ENCODE results near the gene WWTR1.

- TF ChIP-seq POLR2A (IDR thresholded peaks at IDR 0.05) = no peak
- TF ChIP-seq, protein P1, sequence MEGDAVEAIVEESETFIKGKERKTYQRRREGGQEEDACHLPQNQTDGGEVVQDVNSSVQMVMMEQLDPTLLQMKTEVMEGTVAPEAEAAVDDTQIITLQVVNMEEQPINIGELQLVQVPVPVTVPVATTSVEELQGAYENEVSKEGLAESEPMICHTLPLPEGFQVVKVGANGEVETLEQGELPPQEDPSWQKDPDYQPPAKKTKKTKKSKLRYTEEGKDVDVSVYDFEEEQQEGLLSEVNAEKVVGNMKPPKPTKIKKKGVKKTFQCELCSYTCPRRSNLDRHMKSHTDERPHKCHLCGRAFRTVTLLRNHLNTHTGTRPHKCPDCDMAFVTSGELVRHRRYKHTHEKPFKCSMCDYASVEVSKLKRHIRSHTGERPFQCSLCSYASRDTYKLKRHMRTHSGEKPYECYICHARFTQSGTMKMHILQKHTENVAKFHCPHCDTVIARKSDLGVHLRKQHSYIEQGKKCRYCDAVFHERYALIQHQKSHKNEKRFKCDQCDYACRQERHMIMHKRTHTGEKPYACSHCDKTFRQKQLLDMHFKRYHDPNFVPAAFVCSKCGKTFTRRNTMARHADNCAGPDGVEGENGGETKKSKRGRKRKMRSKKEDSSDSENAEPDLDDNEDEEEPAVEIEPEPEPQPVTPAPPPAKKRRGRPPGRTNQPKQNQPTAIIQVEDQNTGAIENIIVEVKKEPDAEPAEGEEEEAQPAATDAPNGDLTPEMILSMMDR (IDR thresholded peaks at IDR 0.05) = no peak
Observed at GRCh38 chr3:149479621-149480325, 178.1 kb downstream of the WWTR1 start.

Measured in uterus (tissue), 2 donors.